Right renal cortex interstitium (tissue), 3 donors: ENCODE results near the gene TCF7. TPM values are rescaled to one million over a fixed set of nuclear protein-coding genes. Genes with fewer than 3 reads are reported as not detected.

ENCODE experiments used
- DNase-seq, 3 donors: peaks; one replicate each; pipeline ENCODE4 v3.0.0-alpha.2; 2013; ENCODE audit warnings: low read depth in 3 of 3, low spot score in 2 of 3
- polyA plus RNA-seq, 3 donors: library from polyadenylated mRNA; unstranded; fragments of 120-200 nt; gene quantifications; one replicate each; pipeline ENCODE4 v1.2.1, GENCODE V29; 2013; ENCODE audit not compliant: insufficient read length in 3 of 3

Gene TCF7
- polyA plus RNA-seq, 3 donors = 11.9 to 13.7 (median 12.1) TPM

DNA sequence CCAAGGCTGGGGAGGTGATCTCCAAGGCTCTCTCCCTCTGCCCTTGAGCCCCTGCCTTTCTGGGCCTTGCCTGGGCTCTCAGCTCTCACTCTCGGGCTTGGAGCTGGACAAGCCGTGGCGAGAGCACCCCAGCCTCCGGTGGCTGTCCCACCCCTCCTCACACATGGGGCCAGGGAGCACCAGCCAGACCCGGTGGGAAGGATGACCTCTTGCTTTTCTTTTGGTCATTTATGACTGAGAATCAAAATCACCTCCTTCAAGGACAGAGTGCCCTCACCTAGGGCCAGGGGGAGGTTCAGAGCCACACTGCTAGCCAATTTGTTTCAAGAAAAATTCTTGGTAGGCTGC is 14.1 kb downstream of the TCF7 start:
- DNase-seq = no peak

DNA sequence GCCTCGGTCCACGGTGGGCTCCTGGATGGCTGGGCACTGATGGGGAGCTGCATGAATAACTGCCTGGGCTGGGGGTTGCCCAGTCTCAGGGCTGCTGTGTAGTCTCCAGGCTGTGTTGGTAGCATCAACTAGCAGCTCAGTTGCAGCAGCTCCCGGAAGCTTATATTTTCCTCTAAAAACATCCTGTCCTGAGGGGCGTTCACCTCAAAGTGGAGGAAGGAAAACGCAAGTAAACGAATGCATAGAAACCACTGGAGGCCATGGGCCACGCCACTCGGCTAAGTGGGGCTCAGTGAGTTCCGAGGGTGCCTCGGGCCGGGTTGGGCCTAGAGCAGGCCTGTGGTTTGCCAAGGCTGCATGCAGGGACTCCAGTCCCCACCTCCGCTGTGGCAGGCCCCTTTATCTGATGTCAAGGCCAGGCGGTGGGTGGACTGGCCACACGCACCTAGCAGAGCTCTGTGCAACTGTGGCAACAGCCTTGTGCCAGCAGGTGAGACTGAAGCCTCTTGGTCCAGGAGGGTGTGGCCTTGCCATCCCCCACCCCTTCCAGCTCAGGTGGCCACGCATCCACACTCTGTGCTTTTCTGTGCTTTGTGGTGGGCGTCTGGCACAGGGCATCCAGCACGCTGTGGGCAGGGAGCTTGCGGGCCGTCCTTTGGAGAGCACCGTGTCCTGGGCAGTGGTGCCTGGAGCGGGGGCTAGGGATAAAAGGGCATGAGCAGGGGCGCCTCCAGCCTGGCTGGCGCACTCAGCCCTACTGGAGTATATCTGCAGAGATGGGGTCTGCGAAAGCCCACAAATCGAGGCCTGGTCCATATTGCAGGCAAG is 15.1 kb downstream of the TCF7 start:
- DNase-seq = no peak

DNA sequence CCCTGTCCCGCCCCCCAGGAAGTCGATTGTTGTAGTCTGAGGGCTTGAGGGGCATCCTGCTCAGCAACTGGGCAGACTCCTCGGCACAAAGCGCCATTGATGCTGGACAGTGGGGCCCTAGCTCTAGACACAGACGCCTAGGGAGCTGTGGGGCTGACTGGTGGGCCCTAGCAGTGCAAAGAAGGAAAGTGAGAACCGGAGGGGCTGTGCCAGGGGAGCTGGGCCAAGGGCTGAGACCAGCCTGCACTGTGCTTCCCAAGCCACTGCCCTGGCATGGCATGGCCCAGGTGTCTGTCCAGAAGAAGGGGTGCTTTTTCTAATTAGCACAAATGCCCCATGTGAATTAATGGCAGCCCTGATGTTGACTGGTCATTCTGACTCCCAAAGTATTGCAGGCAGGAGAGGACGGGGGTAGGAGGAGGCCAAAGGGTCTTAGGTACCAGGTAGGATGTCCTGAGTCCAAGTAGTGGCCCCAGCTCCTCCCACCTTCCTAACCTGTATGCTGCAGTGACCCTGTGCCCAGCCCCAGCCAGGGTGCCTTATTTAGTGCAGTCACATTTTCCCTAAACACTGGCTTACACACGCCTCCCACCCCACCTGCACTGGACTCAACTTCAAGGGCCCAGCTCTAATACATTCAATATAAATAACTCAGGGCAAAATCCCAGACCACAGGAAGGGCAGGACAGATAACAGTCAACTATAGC is 15.9 kb downstream of the TCF7 start:
- DNase-seq = no peak

DNA sequence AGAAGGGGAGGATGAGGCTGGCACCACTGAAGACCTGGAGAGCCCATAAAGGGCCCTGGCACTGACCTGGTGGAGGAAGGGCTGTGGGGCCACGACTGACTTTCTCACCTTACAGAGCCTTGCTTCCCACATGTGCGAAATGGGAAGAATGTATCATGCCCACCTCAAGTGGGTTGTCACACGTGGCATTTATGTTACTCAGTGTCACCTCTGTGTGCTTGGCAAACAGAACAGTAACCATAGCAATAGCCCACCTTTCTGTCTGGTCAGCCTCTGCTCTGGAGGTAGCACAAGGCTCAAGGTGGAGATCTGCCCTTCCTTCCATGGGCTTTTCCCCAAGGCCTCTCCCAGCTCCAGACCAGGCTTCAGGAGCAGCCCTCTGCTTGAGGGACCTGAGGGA is 16.7 kb downstream of the TCF7 start:
- DNase-seq = no peak

DNA sequence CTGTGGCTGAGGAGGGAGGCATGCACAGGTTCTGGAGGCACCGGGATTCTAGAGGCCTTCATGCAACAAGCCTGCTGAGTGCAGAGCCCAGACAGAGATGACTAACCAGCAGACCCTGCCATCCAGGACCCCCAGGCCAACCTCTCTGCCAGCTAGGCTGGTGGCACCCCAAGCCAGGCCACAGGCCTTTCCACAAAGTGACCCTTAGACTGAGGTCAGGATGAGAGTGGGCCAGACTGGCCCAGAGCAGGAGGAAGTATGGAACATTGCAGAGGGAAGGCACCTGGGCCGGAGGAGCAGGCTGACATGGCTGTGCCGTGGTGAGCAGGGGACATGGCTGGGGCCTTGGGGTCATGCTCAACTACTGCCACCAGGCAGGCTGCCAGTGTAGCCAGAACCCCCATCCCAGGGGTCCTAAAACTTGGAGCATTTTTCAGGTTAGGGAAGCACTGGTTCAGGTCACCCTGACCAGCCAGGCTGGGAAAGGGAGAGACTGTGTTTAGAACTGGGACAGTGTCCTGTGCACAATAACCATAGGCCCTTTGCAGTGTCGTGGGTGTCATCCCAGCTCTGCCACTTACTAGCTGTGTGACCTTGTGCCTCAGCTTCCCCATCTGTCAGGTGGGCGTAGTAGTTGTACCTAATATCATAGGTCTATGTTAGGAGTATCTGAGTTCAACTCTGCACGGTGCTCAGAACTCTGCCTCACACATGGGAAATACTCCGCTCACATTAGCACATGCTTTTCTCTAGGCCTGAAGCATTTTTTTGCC is 17.3 kb downstream of the TCF7 start:
- DNase-seq = no peak

DNA sequence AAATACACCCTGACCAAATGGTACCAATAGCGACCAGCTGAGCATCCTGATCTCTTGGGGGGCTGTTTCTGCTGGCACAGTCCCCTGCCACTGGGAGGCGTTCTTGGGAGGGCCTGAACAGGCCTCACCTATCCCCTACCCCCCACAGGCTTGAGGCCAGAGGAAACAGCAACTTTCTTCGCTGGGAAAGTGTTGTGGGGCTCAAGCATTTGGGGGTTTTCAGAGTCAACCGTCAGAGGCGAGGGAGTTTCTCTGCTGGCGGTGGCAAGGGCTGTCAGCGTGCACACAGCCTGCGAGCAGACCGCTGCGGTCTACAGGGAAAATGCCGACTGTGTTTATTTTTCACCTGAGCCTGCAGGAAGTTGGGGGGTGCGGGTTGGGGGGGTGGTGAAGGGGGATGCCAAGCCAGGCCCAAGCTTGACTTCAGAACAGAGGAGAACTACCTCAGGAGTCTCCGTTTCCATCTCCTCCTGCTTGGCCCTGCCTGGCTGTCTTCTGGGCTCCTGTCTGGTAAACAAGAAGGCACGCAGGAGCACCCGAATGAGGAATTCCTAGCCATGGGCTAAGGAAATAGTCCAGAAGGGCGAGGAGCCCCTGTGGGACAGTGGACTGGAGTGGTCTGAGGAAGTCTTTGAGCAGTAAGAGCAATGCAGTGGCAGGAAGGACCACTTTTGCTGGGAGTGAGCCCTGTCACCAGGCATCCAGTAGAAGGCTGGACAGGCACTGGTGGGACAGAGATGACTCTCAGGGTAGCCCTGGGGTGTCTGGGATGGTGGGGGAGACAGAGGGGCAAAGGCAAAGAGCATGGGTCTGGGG is 18.1 kb downstream of the TCF7 start:
- DNase-seq = no peak

DNA sequence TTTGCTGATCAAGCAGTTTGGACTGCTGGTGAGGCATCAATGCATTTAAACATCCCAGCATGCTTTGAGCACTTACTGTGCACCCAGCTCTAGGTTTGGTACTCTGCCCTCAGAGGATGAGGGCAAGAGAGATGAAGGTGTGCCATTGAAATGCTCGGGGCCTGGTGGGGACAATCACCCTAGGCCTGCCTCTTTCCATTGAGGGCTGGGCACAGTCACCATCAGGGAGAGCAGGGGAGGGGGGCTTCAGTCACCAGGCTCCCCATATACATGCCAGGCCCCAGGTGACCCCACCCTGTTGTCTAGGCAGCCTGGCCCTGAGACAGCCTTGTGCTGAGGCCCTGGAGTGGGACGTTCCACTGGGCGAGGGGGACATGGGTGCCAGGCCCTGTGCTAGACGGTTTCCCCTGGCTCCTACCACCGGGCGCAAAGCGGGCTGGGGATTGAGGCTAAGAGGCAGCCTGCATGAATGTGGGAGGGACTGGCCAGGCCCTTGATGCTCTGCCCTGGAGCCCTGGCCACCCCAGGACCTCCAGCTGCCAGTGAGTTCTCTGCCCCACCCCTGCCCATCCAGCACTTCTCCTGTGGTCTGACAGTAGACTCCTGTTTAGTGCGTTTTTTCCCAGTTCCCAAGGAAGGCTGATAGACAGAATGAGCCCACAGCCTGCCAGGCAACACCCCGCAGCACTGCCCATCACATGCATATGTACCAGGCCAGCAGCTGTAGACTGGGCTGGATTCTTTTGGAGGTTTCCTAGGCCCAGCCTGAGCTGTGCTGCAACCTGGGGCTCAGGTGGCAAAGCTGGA is 18.9 kb downstream of the TCF7 start:
- DNase-seq = no peak

DNA sequence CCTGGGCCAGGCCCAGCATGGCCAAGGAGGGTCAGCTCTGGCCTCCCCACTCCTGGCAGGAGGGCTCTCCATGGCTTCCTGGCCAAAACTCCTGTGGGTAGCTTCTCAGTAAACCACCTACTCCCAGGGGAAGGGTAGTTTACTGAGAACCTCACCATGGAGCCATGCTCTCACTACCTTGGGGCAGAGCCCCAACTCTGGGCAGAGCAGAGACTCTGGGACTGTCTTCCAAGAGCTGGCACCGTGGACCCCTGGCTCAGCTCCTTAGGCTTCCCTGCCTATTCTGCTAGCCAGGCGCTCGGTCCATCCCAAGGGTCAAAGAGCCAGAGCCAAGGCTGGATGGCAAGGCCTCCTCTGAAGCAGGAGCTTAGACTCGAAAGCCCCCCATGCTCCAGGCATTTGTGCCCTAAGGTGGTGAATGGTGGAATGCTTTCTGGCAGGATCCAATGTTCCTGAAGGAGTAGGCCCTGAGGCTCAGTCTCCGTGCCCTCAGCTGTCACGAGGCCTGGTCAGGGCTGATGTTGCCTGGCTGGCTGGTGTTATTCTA is 19.6 kb downstream of the TCF7 start:
- DNase-seq = no peak

DNA sequence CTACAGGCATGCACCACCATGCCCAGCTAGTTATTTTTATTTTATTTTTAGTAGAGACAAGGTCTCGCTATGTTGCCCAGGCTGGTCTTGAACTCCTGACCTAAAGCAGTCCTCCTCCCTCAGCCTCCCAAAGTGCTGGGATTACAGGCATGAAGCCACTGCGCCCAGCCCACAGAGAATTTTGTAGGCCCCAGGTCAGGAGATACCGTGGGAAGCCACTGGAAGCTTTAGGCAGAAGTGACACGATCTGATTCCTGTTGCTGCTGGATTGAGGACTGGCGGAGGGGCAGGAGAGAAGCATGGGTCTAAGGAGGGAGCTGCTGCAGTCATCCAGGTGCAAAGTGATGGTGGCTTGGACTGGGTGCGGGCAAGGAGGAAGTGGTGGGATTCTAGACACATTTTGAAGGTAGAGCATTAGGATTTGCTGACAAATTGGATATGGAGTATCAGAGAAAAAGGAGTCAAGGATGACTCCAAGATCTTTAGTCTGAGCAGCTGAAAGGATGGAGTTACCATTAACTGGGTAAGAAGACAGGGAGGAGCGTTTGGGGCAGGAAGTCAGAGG is 20.7 kb downstream of the TCF7 start:
- DNase-seq = no peak

DNA sequence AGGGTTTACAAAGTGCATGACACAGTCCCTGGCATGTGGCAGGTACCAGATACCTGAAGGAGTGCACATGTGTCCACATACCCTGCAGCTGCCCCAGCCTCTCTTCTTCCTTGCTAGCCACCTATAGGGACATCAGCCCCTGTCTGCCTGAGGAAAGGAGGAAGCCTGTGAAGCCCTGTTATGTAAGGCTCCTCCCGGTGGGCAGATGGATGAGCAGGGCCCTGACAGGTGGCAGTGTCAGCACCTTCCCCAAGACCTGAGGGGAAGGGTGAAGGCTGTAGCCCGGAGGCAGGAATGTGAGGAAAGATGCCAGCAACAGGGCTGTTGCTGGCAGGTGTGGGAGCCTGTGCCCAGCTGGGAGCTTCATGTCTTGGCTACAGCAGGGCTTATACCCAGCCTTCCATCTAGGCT is 21.7 kb downstream of the TCF7 start:
- DNase-seq = no peak

DNA sequence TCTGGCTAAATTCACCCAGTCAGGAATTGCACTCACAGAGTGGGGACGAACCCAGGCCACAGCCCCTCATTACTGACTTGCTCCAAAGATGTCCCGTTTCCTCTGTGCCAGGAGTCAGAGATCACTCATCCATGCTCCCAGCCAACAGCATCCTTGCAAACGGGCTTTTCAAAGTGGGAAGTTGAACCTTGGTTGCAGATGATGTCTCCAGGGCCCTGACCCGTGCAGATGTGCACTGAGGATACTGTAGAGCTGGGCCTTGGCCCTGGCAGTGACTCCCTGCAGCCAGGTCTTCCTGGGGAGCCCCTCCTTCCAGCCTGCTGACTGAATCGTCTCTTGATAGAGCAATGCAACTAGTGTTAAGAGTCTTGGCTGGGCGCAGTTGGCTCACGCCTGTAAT is 22.3 kb downstream of the TCF7 start:
- no peak for DNase-seq

DNA sequence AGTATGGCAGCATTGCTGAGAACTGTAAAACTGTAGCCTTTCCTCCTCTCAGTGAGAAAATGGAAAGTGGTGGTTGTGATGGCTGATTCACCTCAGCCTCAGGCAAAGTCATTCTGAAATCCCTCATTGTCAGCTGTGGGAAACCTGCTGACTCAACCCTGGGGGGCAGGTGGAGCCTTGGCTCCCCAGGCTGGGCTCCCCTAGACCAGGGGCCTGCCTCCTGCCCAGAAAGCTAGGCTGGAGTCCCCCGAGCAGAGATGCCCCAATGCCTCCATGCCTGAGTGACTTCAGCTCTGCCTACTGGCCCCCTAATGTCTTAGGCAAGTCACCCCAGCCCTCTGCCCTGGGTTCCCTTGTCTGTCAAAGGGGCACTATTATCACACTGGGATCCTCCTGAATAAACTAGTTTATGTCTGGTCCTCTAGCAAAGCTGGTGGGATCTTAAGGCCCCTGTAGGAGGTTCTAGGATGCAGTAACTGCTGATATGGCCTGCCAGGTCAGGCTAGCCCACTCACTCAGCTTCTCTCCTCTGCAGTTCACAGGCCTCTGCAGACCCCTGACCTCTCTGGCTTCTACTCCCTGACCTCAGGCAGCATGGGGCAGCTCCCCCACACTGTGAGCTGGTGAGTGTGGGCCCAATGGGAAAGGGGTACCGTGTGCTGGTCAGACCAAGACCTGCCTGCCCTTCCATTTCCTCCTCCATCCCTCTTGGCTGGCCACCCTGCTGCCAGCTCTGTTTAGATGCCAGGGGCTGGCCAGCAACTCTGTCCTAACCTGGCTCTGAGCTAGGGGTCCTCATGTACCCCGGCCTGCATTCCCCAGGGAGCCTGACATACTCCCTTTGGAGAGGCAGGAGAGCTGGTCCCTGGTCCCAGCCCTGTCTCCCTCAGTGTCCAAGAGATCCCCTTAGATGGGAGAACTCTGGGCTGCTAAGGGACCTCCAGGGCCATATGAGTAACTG is 24.2 kb downstream of the TCF7 start:
- DNase-seq = no peak

DNA sequence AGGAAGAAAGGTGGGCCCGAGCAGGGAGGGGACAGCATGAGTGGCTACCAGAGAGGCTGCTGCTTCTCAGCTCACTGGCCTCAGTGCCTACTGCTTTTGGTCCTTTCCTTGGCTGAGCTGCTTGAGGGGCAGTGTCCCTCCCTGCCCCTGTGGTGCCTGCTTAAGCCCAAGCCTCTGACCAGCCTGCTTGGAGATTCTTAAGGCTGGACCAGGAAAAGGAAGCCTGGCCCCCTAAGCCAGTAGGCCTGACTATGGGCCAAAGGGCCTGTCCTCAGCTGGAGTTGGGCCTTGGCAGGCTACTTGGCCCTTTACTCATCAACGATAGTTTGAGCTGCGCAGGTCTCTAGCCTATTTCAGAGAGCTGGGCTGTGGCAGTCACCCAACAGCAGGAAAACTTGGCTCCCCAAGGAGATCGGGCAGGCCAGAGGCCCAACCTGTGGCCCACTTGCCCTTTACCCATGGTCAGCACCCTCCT is 24.9 kb downstream of the TCF7 start:
- DNase-seq = no peak

DNA sequence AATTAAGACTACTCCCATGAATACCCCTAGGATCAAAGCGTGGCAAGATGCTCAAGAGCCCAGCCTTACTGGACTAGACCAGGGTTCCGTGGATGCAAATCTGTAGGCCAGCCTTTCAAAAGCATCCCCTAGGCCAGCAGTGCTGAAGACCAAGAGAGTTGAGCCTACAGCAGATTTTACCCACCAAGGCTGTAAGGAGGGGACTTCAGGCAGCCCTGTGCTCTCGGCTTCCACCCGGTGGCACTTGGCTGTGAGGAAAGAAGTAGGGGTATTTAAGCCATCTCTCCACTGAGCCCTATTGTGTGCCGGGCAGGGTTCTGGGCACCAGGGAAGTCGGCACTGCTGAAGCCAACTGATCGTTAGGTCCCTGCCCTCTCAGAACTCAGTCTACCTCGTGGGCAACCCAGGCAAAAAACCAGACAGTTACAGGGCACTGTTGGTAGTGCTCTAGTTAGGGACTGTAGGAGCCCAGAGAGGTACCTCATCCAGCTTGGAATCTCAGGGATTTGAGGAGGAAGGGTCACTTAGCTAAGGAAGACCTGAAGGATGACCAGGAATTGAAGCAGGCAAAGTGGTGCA is 25.5 kb downstream of the TCF7 start:
- DNase-seq = no peak

DNA sequence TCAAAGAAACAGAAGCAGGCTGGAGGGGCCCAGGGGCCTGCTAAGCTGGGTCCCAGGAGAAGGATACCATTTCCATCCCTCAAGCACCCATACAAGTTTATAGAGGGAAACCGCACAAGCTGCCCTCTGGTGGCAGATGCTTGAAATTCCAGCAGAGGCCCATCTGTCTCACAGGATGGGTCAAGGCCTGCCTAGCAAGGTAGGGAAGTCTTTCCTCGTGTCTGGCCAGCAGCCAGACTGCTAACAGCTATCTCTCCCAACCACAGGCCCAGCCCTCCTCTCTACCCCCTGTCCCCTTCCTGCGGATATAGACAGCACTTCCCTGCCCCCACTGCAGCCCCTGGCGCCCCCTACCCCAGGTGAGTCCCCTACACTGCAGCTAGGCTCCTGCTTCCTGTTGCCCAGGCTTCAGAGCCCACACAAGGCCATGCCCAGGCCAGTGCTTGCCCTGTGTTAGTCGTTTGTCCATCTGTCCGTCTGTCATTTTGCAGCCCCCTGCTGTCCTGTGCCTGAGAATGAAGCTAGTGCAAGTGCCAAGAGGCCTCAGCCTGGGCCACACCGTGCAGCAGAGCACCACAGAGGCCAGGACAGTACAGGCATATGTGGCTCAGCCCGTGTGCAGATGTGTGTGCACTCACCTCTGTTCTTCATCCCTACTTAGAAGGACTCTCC is 26.2 kb downstream of the TCF7 start:
- DNase-seq = peak in 1 of 3 donors; percentile 27

DNA sequence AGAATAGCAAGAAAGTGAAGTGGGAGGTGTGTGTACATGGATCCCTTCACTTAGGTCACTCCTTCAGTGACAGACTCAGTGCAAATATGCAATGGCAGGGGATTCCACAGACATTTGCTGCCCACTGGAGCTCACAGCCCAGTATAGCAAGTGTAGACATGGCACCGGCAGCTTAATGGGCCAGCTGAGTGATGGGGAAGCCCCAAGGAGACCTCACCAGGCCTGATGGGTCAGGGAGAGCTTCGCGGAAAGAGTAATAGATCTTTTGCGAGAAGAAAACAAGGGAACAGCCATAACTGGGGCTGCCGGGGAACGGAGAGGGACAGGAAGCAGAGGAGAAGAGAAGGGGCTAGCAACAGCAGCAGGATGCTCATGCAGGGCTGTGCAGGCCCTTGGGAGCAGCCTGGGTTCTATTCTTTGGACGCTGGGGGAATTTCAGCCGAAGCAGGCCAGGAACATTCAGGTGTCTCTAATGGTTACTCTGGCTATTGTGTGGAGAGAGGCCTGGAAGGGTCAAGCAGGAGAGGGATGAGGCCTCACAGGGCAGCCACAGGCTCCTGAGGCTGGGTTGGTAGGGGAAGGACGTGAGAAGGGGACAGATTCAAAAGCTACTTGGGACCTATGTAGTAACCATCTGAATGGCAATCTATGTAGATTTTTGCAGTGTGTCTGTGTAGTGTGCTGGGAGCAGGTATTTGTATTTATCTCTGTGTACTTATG is 27.0 kb downstream of the TCF7 start:
- no peak for DNase-seq
